ENCODE results near the gene ACADM.
A peak's percentile ranks its signal among the peaks of the same experiment; 100 is the strongest.
"Not testable (repeated sequence)": the region's sequence is repeated elsewhere in the genome, so short reads cannot be mapped to it uniquely, and the experiment has no call there.

ACADM gene

GRCh38 chr1:75736016-75736415, 11.5 kb downstream of the ACADM start:
- no peak for DNase-seq (ENCODE audit: low read depth in 1 of 2, low spot score in 1 of 2)

- DNase-seq (ENCODE audit: low read depth in 1 of 2, low spot score in 1 of 2), result no peak
Observed at GRCh38 chr1:75742047-75742625, 17.6 kb downstream of the ACADM start.

DNA sequence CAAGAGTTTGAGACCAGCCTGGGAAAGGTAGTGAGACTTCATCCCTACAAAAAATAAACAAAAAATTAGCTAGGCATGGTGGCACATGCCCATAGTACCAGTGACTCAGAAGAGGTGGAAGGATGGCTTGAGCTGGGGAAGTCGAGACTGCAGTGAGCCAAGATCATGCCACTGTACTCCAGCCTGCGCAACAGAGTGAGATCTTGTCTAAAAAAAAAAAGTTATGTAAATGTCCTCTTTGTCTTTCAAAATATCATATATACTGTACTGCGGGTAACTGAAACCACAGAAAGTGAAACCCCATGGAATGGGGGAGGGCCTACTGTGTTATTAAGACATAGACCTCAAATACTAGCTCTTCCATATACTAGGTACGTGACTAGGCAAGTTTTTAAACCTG, 20.8 kb downstream of the ACADM start:
- DNase-seq (ENCODE audit: low read depth in 1 of 2, low spot score in 1 of 2), result no peak

DNA sequence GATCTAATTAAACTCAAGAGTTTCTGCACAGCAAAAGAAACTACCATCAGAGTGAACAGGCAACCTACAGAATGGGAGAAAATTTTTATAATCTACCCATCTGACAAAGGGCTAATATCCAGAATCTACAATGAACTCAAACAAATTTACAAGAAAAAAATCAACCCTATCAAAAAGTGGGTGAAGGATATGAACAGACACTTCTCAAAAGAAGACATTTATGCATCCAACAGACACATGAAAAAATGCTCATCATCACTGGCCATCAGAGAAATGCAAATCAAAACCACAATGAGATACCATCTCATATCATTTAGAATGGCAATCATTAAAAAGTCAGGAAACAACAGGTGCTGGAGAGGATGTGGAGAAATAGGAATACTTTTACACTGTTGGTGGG, 32.7 kb downstream of the ACADM start:
- not testable (repeated sequence) for DNase-seq (ENCODE audit: low read depth in 1 of 2, low spot score in 1 of 2)

- not testable (repeated sequence) for DNase-seq (ENCODE audit: low read depth in 1 of 2, low spot score in 1 of 2)
Observed at GRCh38 chr1:75758543-75758942, 34.0 kb downstream of the ACADM start.

GRCh38 chr1:75764057-75764655, 39.6 kb downstream of the ACADM start:
- DNase-seq (ENCODE audit: low read depth in 1 of 2, low spot score in 1 of 2), result no peak

DNA sequence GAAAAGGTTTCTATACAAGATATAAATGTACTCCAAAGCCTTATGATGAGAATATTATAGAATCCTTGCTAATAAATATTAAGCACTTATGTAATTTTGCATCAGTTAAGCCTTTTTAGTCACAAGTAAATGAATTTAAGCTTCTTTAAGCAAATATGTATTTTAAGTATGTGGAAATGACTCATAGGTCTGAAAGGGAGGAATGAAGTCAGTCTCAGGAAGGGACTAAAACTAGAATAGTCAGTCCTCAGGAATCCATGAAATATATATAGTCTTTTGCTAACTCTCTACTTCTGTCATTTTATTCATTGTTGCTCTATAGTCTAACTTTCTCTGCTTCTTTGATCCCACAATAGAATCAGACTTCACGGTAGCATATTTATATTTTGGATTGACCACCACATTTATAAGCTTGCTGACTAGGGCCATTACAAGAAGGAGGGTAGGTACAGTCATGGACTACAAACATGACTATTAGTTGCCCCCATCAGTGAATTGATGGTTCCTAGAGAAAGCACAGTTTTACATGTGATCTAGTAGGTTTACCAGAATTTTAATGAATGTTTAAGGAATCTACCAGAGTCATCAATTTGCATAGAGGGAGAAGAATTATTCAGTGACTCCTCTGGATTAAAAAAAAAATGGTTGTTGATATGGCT, 41.3 kb downstream of the ACADM start:
- no peak for DNase-seq (ENCODE audit: low read depth in 1 of 2, low spot score in 1 of 2)

DNA sequence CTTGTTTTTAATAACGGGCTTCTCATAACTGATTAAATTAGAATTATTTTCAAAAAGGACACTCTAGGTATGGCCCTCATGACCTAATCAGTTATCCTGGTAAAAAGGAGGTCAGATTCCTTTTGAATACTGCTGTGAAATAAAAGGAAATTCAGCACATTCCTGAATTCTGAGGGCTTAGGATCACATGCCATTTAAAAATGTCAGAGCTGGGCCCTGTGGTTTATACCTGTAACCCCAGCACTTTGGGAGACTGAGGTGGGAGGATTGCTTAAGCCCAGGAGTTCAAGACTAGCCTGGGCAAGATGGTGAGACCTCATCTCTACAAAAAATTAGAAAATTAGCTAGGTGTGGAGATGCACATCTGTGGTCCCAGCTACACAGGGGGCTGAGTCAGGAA, 43.5 kb downstream of the ACADM start:
- DNase-seq (ENCODE audit: low read depth in 1 of 2, low spot score in 1 of 2), result no peak

DNA sequence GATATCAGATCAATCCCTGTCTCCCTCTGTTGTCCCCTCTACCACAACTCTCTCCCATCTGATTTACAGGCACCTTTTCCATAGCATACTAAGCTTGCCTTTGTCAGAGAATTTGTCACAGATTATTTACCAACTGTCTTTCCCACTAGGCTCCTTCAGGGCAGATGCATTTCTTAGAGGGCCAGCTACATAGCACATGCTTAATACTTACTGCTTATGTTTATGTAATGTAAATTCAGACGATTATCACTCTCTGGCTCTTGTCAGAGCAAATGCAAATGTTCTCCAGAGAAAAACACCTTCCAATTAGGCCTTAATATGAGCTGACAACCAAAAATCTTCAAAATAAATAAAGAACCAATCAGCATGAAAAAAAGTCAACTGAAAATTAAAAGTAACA, 46.3 kb downstream of the ACADM start:
- DNase-seq (ENCODE audit: low read depth in 1 of 2, low spot score in 1 of 2), result no peak

GRCh38 chr1:75771978-75772377, 47.5 kb downstream of the ACADM start:
- no peak for DNase-seq (ENCODE audit: low read depth in 1 of 2, low spot score in 1 of 2)

DNA sequence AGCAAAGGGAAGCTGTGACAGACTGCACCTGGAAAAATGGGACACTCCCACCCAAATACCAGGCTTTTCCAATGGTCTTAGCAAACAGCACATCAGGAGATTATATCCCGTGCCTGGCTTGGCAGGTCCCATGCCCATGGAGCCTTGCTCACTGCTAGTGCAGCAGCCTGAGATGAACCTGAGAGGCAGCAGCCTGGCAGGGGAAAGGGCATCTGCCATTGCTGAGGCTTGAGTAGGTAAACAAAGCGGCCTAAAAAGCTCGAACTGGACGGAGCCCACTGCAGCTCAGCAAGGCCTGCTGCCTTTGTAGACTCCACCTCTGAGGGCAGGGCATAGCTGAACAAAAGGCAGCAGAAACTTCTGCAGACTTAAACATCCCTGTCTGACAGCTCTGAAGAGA, 53.3 kb downstream of the ACADM start:
- DNase-seq (ENCODE audit: low read depth in 1 of 2, low spot score in 1 of 2), result not testable (repeated sequence)

GRCh38 chr1:75778694-75779093, 54.2 kb downstream of the ACADM start:
- not testable (repeated sequence) for DNase-seq (ENCODE audit: low read depth in 1 of 2, low spot score in 1 of 2)

DNA sequence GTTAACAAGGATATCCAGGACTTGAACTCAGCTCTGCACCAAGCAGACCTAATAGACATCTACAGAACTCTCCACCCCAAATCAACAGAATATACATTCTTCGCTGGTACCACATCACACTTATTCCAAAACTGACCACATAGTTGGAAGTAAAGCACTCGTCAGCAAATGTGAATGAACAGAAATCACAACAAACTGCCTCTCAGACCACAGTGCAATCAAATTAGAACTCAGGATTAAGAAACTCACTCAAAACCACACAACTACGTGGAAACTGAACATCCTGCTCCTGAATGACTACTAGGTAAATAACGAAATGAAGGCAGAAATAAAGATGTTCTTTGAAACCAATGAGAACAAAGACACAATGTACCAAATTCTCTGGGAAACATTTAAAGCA, 55.7 kb downstream of the ACADM start:
- DNase-seq (ENCODE audit: low read depth in 1 of 2, low spot score in 1 of 2), result not testable (repeated sequence)

- DNase-seq (ENCODE audit: low read depth in 1 of 2, low spot score in 1 of 2), result not testable (repeated sequence)
Observed at GRCh38 chr1:75783920-75784319, 59.4 kb downstream of the ACADM start.

DNA sequence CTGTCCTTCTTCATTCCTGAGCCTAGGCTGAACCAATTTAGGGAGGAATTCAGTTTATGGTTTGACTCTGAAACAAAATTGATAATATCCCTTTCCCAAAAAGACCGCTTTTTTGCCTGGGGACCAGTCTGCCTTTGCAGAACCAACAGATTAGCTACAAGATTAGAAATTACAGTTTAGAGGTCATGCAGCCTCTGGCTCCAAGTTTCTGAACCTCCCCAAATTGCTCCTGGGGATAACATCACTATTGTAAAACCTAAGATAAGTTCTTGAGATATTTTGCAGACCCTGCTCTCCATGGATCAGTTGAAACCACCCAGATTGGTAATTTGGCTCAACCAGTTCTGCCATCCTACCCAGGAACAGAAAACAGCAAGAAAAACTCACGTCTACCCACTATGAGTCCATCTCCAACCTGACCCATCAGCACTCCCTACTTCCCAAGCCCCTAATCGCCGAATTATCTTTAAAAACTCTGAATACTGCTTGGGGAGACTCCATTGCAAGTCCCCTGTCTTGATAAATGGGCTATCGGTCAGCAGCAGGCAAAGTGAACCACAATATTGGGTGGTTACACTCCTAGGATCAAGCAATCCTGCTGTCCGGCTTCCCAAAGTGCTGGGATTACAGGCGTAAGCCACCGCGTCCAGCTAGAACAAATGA, 60.9 kb downstream of the ACADM start:
- no peak for DNase-seq (ENCODE audit: low read depth in 1 of 2, low spot score in 1 of 2)

DNA sequence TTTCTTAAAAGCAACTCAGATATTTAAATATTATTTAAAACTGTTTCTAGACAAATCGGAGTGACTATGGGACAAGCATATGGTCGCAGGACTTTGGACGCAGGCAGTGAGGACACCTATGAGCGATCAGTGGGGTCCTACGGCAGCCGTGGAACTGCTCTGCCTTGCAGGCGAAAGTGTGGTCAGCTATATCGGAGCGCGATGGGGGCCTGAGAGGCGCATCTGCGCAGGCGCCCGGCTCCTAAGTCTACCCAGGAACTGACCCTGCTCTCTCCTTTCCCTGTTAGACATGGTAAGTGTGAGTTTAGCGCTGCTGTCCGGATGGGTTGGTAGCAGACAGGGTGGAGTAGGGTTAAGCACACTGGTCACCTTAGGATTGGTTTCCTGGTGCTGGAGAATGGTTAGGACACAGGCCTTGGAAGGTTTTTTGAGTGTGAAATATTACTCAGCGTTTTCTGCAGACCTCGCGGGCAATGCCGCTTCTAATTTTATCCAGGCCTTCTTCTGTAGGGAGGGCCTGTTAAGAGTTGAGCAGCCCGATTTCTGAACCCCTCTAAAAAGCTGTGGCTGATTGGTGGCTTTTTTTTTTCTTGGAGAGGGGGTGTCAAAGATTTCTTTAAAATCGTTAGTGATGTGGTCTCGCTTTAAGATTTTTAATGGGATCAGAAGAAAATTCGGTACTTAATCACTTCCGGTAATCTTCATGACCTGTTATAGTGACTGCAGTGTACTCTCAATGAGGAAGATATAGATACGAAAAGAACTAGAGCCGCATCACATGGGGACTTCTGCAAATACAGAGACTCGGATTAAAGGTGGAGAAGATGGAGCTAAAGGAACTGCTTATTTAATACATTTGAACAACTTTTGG, 61.7 kb downstream of the ACADM start, which contains the start of gene RABGGTB:
RABGGTB (plus strand) TSS at position 274 of the 871 bp plus-strand sequence; CDS start at position 290, 16 bp downstream.
- peak; percentile 86 to 90 for DNase-seq (ENCODE audit: low read depth in 1 of 2, low spot score in 1 of 2)

- no peak for DNase-seq (ENCODE audit: low read depth in 1 of 2, low spot score in 1 of 2)
Observed at GRCh38 chr1:75786901-75787493, 62.5 kb downstream of the ACADM start.

DNA sequence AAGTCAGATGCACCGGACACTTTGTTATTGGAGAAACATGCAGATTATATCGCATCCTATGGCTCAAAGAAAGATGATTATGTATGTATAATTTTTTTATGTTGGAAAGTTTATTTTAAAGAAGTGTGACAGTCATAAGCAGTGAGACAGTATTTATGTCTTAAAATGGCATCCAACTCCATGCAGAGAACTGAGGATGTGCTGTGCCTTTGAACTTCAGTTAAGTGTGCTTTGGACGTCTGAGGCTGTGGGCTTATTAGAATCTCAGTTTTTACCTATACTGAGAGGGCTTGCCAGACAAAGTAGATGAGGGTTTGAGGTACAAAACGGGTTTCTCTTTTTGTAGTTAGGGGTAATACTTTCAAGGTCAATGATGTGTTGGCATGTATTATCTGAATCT, 63.0 kb downstream of the ACADM start:
- DNase-seq (ENCODE audit: low read depth in 1 of 2, low spot score in 1 of 2), result no peak

GRCh38 chr1:75789988-75790387, 65.5 kb downstream of the ACADM start:
- DNase-seq (ENCODE audit: low read depth in 1 of 2, low spot score in 1 of 2), result no peak

- DNase-seq (ENCODE audit: low read depth in 1 of 2, low spot score in 1 of 2), result no peak
Observed at GRCh38 chr1:75791022-75791421, 66.5 kb downstream of the ACADM start.

GRCh38 chr1:75792091-75792490, 67.6 kb downstream of the ACADM start:
- no peak for DNase-seq (ENCODE audit: low read depth in 1 of 2, low spot score in 1 of 2)

Data from stimulated activated CD4-positive, alpha-beta T cell treated with anti-CD3 and anti-CD28 coated beads, Interleukin-15, amount 100 ng/mL, for 1 hour (primary cell).